GM13976 (cell line): ENCODE results near the gene VTI1A.
"Not testable (repeated sequence)": the region's sequence is repeated elsewhere in the genome, so short reads cannot be mapped to it uniquely, and the experiment has no call there.

ENCODE experiments used
- DNase-seq: peaks from one replicate; pipeline ENCODE4 v3.0.0; 2012; ENCODE audit warnings: low spot score
- CTCF ChIP-seq: IDR thresholded peaks from 2 replicates; pipeline ENCODE4 v1.5.1; 2012; ENCODE audit warnings: borderline replicate concordance, mild to moderate bottlenecking; ENCODE audit not compliant: insufficient read depth; ENCODE audit errors: extremely low read depth, missing control alignments, control extremely low read depth
- in situ Hi-C: fragments of 300-500 bp; cut with MboI; formaldehyde crosslinking; loops from one replicate; pipeline ENCODE4 v1.12.0; 2022; ENCODE audit warnings: low sequenced_read_pairs, mixed read lengths, inconsistent platforms; ENCODE audit not compliant: unreplicated experiment

VTI1A gene

GRCh38 chr10:112588225-112588990 is 141.4 kb downstream of the VTI1A start:
- no peak for TF ChIP-seq CTCF
- no peak for DNase-seq
- in situ Hi-C loops, result no loop called here

GRCh38 chr10:112589081-112589480 is 142.1 kb downstream of the VTI1A start:
- no peak for TF ChIP-seq CTCF
- in situ Hi-C loops, result no loop called here

DNA sequence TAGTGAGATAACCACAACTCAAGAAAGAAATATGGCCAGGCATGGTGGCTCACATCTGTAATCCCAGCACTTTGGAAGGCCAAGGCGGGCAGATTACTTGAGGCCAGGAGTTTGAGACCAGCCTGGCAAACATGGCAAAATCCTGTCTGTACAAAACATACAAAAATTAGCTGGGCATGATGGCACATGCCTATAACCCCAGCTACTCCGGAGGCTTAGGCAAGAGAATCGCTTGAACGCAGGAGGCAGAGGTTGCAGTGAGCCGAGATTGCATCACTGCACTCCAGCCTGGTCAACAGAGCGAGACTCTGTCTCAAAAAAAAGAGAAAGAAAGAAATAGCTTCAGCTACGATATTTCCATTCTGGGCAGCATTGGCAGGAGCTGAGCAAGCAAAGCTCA is 143.8 kb downstream of the VTI1A start:
- DNase-seq, in situ Hi-C loops: not testable (repeated sequence)

More at GRCh38 chr10:112589081-112589480, 142.1 kb downstream of the VTI1A start:
- no peak for DNase-seq

DNA sequence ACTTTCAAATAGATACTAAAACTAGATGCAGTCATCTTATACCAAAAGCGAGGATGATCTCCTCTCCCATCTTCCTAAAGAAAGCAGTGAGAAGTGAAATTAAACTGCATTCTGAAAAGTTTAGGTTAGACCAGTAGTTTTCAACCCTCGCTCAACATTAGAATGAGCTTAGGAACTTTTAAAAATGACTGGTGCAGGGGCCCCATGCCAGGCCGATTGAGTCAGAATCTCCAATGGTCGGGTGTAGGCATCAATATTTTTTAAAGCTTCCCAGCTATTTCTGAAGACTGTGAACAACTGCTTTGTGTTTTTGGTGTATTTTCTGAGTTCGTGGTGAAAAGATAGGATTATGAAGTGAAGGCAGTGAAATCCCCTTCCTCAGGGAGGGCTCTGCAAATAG is 146.0 kb downstream of the VTI1A start:
- DNase-seq, result no peak
- in situ Hi-C loops, result no loop called here

GRCh38 chr10:112601214-112602090 is 154.4 kb downstream of the VTI1A start:
- in situ Hi-C loops, result no loop called here
- no peak for TF ChIP-seq CTCF

More for the DNA sequence above, 146.0 kb downstream of the VTI1A start:
- TF ChIP-seq CTCF, result no peak

GRCh38 chr10:112603062-112603461 is 156.0 kb downstream of the VTI1A start:
- no peak for TF ChIP-seq CTCF
- in situ Hi-C loops, result no loop called here
- no peak for DNase-seq

More at GRCh38 chr10:112601214-112602090, 154.4 kb downstream of the VTI1A start:
- no peak for DNase-seq

DNA sequence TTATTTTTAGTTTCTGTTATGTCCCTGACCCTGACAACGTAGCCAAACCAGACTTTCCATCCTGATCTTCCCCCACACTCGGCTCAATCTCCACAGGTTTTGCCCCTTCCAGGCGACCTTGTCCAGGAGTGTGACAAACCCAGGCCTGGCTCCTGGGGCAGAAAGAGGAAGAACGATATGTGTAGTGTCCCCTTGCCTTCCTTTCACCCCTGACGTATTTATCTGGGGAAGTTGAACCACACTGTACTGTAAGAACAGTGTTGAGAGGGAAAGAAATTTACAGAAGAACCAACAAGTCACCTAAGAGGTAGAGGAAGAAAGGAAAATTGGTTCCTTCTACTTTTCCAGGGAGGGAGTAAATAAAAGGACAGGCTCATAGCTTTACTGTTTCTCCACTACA is 158.0 kb downstream of the VTI1A start:
- in situ Hi-C loops, result no loop called here
- no peak for DNase-seq
- no peak for TF ChIP-seq CTCF
